ENCODE measurements around the gene DHX38.

- TF ChIP-seq MAX (IDR thresholded peaks at IDR 0.05): no peak
- TF ChIP-seq USF1 (IDR thresholded peaks at IDR 0.05): no peak
- TF ChIP-seq ZBTB7A (IDR thresholded peaks at IDR 0.05; ENCODE audit: low read depth): no peak
- TF ChIP-seq YY1 (IDR thresholded peaks at IDR 0.05; ENCODE audit: low read depth): no peak
- TF ChIP-seq TAF1 (IDR thresholded peaks at IDR 0.05; ENCODE audit: low read depth): no peak
- TF ChIP-seq EGR1 (IDR thresholded peaks at IDR 0.05): no peak
- no peak for TF ChIP-seq EP300 (IDR thresholded peaks at IDR 0.05; ENCODE audit: borderline replicate concordance)
- no peak for TF ChIP-seq TCF12 (IDR thresholded peaks at IDR 0.05; ENCODE audit: low read depth)
- no peak for TF ChIP-seq REST (IDR thresholded peaks at IDR 0.05; ENCODE audit: low read depth)
- no peak for TF ChIP-seq RAD21 (IDR thresholded peaks at IDR 0.05; ENCODE audit: low read depth)
- no peak for TF ChIP-seq CEBPB (IDR thresholded peaks at IDR 0.05)
- no peak for TF ChIP-seq NFIC (IDR thresholded peaks at IDR 0.05)
- no peak for TF ChIP-seq CREB1 (IDR thresholded peaks at IDR 0.05; ENCODE audit: low read depth)
Observed at GRCh38 chr16:72120026-72120425, 26.4 kb downstream of the DHX38 start.

Measured in Ishikawa (cell line).